ENCODE data around the gene PKD1.

- no peak for TF ChIP-seq POLR2A (IDR thresholded peaks at IDR 0.05; ENCODE audit: low read length)
- no peak for TF ChIP-seq GATA1 (IDR thresholded peaks at IDR 0.05; ENCODE audit: low read depth, low read length)
Observed at GRCh38 chr16:2042171-2042985, 93.3 kb downstream of the PKD1 start.
